GM10847 (cell line): Measurements from ENCODE around the gene SLX4.

Experiments used
- POLR2A ChIP-seq: IDR thresholded peaks from 2 replicates; pipeline ENCODE4 v1.6.1; 2011; ENCODE audit not compliant: insufficient read length; ENCODE audit errors: extremely low read depth

SLX4 gene

DNA sequence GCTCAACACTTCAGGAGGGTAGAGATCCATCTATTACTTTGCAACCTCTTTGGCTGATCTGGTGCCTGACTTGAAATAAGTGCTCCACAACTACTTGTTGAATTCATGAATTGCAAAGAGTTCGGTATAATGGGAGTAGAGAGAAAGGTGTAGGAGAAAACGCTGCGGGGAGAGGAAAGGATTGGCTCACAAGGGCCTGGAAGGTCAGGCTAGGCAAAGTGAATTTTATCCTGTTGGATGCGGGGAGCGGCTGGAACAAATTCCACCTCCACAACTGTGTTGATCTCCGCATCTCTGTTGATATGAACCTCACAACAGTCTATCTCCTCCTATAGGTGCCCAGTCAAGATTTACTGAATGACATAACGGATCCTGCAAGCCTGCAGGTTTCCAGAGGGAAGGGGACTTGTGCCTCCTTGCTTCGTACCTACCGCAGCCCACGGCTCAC lies 684 bp downstream of the SLX4 start:
- no peak for TF ChIP-seq POLR2A

DNA sequence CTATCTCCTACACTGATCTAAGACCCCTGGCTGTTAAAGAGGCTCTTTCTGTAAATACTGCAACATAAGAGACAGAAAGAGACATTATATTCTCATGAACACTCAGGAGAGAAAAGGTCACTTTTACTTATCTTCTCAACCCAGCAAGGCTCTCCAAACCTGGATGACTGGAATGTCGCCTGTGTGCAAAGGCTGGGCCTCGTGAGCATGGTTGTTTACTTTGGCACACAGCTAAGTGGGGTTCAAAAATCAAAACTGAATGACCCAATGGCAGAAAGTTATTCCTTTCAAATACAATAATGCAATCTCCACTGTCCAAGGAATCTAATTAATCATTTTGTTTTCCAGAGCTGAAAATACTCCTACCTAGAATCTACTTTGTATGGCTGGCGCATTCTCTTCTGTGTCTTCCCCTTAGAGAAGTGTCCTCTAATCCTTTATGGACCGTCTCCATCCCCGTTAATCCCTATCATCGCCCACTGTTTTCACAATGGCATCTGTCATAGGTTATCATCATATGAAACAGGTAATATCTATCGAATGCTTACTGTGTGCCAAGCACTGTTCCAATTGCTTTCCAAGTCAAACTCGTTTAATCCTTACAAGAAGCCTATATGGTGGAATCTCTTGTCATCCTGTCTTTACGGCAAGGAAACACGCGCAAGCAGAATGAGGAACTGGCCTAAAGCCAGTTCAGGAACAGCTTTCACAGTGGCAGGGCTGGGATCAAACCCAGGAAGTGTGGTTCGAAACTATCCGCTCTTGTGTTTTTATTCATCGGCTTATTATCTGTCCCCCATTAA lies 1.3 kb downstream of the SLX4 start:
- TF ChIP-seq POLR2A: no peak

DNA sequence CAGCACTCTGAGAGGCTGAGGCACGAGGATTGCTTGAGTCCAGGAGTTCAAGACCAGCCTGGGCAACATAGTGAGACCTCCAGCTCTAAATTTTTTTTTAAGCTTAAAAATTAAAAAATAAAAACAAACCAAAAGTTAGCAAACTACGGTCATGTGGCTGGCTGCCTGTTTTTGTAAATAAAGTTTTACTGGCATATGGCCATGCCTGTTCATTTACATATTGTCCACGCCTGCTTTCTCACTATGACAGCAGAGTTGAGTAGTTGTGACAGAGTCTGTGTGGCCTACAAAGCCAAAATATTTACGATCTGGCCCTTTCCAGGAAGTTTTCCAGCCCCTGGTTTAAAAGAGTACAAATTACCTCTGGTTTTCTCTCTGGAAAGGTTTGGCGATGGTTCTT lies 3.3 kb downstream of the SLX4 start:
- no peak for TF ChIP-seq POLR2A

DNA sequence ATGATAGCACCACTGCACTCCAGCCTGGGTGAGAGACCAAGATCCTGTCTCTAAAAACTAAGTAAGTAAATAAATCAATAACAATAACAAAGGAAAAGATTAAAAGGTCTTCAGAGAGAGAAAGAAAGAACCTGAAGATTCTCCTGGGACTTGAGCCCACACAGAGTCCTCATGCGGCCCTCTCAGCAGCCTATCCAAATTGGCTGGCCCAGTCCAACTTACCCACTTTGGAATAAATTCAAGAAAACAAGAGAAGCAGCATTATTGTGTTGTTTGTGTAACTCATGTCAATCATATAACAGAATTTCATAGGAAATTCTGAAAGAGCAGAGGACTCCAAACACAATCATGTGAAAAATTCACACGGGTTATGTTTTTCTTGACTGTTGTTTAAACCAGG lies 3.8 kb downstream of the SLX4 start:
- TF ChIP-seq POLR2A: no peak

DNA sequence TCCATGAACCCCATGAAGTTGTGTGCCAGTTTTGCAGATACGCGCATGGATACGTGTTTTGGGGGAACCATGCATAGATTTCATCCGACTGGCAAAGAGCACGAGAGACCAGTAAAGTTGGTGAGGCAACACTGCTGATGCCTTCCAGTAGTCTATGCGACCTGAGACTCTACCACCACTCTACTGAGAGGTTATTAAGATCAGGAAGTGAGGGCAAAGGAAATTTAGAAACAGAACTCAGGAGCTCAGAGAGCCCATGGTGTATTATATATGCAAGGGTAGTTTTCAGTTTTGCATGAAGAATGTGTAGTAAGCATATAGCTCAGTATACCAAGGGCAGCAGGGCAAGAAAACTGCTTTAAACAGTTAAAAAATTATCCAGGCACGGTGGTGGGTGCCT lies 4.2 kb downstream of the SLX4 start:
- TF ChIP-seq POLR2A: no peak

DNA sequence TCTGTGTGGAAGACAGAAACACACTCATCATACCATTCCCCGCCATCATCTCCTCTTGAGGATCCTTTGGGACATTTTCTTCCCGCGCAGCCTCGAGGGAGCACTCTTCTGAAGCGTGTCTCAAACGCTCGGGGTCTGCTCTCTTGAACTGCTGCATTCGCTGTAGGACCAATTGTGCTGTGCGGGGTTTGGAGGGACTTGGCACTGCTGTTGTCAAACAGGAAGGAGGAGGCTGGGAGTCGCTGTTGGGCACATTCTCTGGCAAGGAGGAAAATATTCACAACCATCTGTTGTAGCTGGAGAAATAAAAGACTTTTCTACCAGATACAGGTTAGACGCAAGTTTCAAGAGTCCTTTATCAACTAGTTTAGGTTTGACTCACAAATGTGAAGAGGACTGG lies 5.0 kb downstream of the SLX4 start:
- no peak for TF ChIP-seq POLR2A

DNA sequence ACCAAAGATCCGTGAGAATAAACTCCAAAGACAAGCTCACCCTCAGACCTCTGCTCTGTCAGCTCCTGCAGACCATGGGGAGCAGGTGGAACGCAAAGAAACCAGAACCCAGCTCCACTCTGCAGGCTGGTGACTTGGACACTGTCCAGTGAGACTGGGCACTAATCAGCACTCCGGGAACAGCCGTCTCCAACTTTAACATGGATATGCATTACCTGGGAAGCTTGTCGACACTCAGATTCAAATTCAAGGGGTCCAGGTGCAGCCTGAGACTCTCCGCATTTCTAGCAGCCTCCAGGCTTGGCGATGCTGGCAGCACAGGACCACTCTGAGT lies 9.1 kb downstream of the SLX4 start:
- no peak for TF ChIP-seq POLR2A

DNA sequence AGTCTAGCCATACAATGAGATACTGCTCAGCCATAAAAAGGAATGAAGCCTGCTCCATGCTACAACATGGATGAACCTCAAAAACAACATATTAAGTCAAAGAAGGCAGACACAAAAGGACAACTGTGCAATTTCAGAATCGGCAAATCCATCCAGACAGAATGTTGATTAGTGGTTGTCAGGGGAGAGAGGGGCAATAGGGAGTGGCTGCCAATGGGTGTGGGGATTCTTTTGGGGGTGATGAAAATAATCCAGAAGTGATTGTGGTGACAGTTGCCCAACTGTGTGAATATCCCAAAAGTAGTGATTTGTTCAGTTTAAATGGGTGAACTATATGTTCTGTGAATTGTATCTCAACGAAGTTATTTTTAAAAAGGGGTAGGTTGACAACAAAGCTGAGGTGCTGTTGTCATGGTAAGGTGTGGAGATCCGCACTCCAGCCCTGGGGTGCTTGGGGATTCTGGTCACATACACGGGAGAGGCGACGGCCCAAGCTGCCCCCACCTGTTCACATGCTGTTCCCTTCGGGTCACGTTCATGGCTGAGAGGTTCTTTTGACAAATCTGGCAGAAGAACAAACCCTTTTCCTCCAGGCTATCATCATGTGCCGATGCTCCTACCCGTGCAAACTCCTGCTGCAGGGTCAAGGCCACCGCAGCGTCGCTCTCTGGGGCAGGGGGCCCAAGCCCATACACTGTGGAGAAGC lies 9.6 kb downstream of the SLX4 start:
- TF ChIP-seq POLR2A: no peak

DNA sequence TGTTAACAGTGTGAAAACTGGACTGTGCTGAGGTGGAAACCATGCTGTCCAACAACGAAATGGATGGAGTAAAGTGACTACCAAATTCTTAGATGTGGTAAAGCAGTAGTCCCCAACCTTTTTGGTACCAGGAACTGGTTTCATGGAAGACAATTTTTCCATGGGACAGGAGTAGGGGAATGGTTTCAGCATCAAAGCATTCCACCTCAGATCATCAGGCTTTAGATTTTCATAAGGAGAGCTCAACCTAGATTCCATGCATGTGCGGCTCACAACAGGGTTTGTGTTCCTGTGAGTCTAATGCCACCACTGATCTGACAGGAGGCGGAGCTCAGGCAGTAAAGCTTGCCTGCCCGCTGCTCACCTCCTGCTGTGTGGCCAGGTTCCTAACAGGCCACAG lies 11.5 kb downstream of the SLX4 start:
- TF ChIP-seq POLR2A: no peak

DNA sequence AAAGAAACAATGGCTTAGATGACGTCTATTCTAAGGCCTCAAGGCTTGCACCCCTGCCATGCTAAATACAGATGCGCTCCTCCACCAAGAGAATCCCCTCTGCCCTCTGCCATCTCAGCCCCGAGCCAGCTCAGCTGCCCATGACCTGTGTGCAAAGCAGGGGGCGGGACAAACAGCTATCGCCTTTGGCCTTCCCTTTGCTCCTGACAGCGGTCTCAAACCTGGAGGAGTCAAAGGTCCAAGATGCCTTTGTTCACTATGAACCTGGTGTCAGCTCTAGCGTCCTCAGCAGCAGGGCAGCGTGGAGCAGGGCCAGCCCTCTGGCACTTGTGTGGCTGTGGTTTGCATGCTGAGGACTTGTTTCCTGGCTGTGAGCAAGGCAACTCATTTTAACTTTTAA lies 12.3 kb downstream of the SLX4 start:
- no peak for TF ChIP-seq POLR2A

DNA sequence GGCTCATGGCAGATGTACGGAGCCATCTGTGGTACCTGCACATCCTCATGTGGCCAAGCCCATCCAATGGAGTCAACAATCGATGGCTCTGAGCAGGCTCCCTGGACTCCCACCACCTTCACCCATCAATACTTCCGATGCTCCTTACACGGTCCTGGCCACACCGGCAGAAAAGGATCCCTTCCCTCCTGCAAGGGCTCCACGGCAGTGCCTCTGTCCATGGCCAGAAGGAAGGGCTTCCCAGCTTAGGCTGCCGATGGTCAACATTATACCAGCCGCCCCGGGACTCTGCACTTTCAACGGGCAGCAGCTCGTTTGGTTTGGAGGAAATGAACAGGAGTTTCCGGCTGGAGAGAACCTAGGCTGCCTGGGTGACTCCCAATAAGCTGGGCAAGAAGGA lies 13.2 kb downstream of the SLX4 start:
- TF ChIP-seq POLR2A: no peak

DNA sequence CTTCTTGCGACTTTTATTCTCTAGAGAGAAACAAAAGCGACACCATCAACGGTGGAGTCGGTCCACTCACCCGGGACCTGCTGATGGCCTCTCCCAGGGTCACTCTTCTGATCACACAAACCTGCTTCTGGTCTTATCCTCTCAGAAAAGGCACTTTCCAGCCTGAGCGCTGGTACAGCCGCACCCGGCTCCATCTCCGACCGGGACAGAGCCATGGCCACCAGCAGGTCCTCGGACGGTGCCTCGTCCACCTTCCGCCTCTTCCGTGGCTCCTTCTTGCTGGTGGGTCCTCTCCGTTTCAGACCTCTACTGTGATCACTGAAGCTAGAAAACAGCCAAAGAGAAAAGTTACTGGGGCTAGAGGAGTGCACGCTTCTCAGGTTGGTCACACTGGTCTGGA lies 13.7 kb downstream of the SLX4 start:
- no peak for TF ChIP-seq POLR2A

DNA sequence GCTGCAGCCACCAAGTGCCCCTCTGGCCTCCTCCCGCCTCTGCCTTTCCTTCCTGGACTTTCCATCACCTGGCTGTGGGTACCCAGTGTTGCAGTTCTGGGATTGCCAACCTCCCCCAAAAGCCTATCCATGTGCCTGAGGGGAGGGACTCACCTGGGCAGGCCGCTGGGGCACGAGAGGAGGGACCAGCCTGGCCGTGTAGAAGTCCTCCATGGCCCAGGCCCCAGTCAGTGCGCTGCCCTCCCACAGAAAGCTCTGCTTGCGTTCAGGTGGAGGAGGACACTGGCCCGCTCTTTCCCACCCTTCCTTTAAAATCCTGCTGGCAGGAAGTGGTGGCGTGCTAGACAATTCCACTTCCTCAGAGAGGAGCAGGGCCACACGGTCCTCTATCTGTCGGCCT lies 14.2 kb downstream of the SLX4 start:
- TF ChIP-seq POLR2A: no peak

DNA sequence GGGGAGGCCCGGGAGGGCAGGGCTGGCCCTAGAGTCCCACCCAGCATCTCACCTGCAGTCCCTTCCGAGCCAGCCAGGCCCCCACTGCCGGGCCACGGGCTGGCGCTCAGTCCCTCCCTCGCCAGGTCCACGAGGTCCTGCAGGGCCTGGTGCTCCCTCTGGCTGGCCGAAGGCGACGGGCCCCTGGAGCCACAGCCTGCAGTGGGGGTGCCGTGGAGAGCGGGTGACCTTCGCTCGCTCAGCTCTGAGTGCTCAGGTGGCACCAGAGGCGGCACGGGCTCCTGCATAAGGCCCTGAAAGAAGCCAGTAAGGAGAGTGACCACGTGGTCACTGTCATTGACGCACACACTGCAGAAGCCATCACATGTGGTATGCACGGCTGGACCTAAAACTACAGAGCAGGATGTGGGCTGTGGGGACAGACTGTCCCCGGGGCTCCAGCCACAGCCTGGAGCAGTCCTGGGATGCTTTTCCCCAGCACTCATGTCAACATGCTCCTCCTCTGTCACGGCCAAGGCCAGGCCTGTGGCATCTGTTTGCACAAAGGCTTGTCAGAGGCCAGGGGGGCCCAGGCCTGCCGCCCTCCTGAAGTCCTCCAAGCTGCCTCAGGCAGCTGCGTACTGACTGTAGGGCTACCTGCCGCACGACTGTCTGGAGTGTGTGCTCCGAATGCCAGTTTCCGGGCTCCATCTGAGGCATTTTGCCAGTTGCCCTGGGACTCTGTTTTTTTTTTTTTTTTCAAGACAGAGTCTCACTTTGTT lies 15.1 kb downstream of the SLX4 start:
- TF ChIP-seq POLR2A: no peak

DNA sequence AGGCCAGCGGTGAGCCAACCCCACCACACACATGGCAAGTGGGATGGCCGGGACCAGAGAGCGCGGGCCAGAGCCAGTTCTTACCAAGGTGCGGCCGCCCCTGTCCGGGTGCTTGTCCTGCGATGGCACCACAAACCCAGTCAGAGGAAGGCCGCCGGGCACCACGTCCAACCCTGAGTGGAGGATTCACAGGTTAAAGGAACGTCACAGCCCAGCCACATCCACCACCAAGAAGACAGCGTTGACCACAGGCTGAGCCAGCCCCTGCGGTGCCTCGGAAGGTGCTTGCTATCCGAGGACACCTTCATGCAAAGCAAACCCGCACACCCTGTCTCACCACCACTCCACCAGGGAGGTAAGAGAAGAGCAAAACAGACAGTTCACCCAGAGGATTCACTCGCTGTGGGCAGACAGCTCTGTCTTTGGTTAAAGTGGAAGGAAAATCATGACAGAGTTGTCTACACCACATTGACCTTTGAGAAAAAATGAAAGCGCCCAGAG lies 15.8 kb downstream of the SLX4 start:
- TF ChIP-seq POLR2A: no peak

DNA sequence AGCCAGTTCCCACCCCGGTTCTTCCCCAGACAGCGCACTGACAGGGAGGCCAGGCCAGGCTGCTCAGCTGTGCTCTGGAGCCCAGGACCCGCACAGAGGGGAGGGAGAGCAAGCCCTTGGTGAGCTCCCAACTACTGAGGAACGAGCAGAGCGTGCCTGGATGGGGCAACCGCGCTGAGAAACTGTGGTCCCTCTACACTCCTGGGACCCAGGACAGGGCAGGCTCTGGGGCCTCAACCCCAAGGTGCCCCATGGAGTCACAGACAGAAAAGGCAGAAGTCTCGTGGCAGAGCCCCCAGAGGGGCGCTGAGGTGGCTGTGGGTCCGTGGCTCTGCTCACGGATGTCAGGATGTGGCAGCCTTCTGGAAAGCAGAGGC lies 16.3 kb downstream of the SLX4 start:
- no peak for TF ChIP-seq POLR2A
